ENCODE results near the gene SEPTIN5. TPM values are rescaled to one million over a fixed set of nuclear protein-coding genes. Genes with fewer than 3 reads are reported as not detected.
A peak's percentile ranks its signal among the peaks of the same experiment; 100 is the strongest.

The SEPTIN5 gene
- total RNA-seq, 1 experiment from 2014 or later: 2.0 TPM

GRCh38 chr22:19756288-19757128 lies 42.2 kb downstream of the SEPTIN5 start:
- Mint-ChIP-seq H3K9me3 (ENCODE audit: unreplicated experiment) (no peaks in the 10 kb centered on the region), H3K27me3 (ENCODE audit: insufficient read depth, unreplicated experiment) (peaks cover 27% of the 10 kb centered on the region), H3K4me1 (ENCODE audit: insufficient read depth, unreplicated experiment) (peaks cover 9% of the 10 kb centered on the region), H3K4me3 (ENCODE audit: unreplicated experiment) (peak overlapping the region; percentile 50), H3K36me3 (ENCODE audit: insufficient read depth, unreplicated experiment) (peaks cover 6% of the 10 kb centered on the region), H3K27ac (ENCODE audit: low read depth, unreplicated experiment) (no peak overlapping the region)
- no TSS peak for BruUV-seq (replicated peaks)
- DNase-seq (ENCODE audit: unreplicated experiment): peak; percentile 75
- ChIA-PET POLR2A (interaction anchor here (0.6 to 1.4 kb wide), 10 partner anchors 17 to 185 kb away, joined by 3 to 7 read pairs (median 3); partner anchors contain the start of genes COMT, GNB1L, RTL10 and TXNRD2), CTCF (interaction anchor here (0.5 to 1.6 kb wide), 31 partner anchors 8 to 188 kb away, joined by 3 to 17 read pairs (median 4); no protein-coding TSS in a partner anchor)
- intact Hi-C loops (cut with micrococcal nuclease): loop anchor here (1.0 kb wide), 1 partner anchor 154 kb away; no protein-coding TSS in a partner anchor
- peak; percentile 61 for TF ChIP-seq CTCF (IDR thresholded peaks at IDR 0.05; ENCODE audit: unreplicated experiment)

GRCh38 chr22:19757140-19757984 lies 43.1 kb downstream of the SEPTIN5 start:
- H3K9me3 Mint-ChIP-seq (ENCODE audit: unreplicated experiment): no peaks in the 10 kb centered on the region
- no peak for DNase-seq (ENCODE audit: unreplicated experiment)
- H3K27me3 Mint-ChIP-seq (ENCODE audit: insufficient read depth, unreplicated experiment): peaks cover 27% of the 10 kb centered on the region
- ChIA-PET CTCF (interaction anchor here (0.5 to 2.2 kb wide), 20 partner anchors 26 to 201 kb away, joined by 3 to 17 read pairs (median 5); no protein-coding TSS in a partner anchor), POLR2A (interaction anchor here (0.8 to 1.4 kb wide), 5 partner anchors 91 to 134 kb away, joined by 3 to 7 read pairs (median 4); partner anchors contain the start of genes GNB1L and RTL10)
- H3K4me1 Mint-ChIP-seq (ENCODE audit: insufficient read depth, unreplicated experiment): peaks cover 9% of the 10 kb centered on the region
- H3K36me3 Mint-ChIP-seq (ENCODE audit: insufficient read depth, unreplicated experiment): peaks cover 6% of the 10 kb centered on the region
- no peak overlapping the region for H3K27ac Mint-ChIP-seq (ENCODE audit: low read depth, unreplicated experiment)
- no peak overlapping the region for H3K4me3 Mint-ChIP-seq (ENCODE audit: unreplicated experiment)
- no peak for TF ChIP-seq CTCF (IDR thresholded peaks at IDR 0.05; ENCODE audit: unreplicated experiment)
- intact Hi-C loops (cut with micrococcal nuclease): no loop called here
- BruUV-seq (replicated peaks): no TSS peak

GRCh38 chr22:19757985-19758895 lies 43.9 kb downstream of the SEPTIN5 start:
- BruUV-seq (replicated peaks): no TSS peak
- CTCF ChIA-PET: interaction anchor here (0.7 to 2.2 kb wide), 6 partner anchors 27 to 155 kb away, joined by 3 to 9 read pairs (median 4); no protein-coding TSS in a partner anchor
- Mint-ChIP-seq H3K27me3 (ENCODE audit: insufficient read depth, unreplicated experiment) (peaks cover 27% of the 10 kb centered on the region), H3K36me3 (ENCODE audit: insufficient read depth, unreplicated experiment) (peaks cover 6% of the 10 kb centered on the region), H3K4me1 (ENCODE audit: insufficient read depth, unreplicated experiment) (peaks cover 9% of the 10 kb centered on the region), H3K27ac (ENCODE audit: low read depth, unreplicated experiment) (no peak overlapping the region), H3K4me3 (ENCODE audit: unreplicated experiment) (no peak overlapping the region), H3K9me3 (ENCODE audit: unreplicated experiment) (no peaks in the 10 kb centered on the region)
- DNase-seq (ENCODE audit: unreplicated experiment): no peak
- no peak for TF ChIP-seq CTCF (IDR thresholded peaks at IDR 0.05; ENCODE audit: unreplicated experiment)
- POLR2A ChIA-PET: interaction anchor here (0.8 kb wide), 1 partner anchor 32 kb away, joined by 3 read pairs; no protein-coding TSS in a partner anchor
- intact Hi-C loops (cut with micrococcal nuclease): no loop called here
